NB4 (cell line): ENCODE results near the gene SCO1.

Experiments used
- MYC ChIP-seq: IDR thresholded peaks from 2 replicates; pipeline ENCODE4 v1.6.1; 2011; ENCODE audit warnings: low read depth, low read length
- POLR2A ChIP-seq: IDR thresholded peaks from 2 replicates; pipeline ENCODE4 v1.6.1; 2011; ENCODE audit warnings: mild to moderate bottlenecking; ENCODE audit not compliant: insufficient read length; ENCODE audit errors: extremely low read depth
- TF ChIP-seq, protein P1 (sequence below): IDR thresholded peaks from one replicate; pipeline ENCODE4 v1.5.1; 2012; ENCODE audit warnings: low read depth, low read length
- TF ChIP-seq, protein P2 (sequence below): IDR thresholded peaks from 2 replicates; pipeline ENCODE4 v1.6.1; 2011; ENCODE audit warnings: low read depth, low read length

DNA sequence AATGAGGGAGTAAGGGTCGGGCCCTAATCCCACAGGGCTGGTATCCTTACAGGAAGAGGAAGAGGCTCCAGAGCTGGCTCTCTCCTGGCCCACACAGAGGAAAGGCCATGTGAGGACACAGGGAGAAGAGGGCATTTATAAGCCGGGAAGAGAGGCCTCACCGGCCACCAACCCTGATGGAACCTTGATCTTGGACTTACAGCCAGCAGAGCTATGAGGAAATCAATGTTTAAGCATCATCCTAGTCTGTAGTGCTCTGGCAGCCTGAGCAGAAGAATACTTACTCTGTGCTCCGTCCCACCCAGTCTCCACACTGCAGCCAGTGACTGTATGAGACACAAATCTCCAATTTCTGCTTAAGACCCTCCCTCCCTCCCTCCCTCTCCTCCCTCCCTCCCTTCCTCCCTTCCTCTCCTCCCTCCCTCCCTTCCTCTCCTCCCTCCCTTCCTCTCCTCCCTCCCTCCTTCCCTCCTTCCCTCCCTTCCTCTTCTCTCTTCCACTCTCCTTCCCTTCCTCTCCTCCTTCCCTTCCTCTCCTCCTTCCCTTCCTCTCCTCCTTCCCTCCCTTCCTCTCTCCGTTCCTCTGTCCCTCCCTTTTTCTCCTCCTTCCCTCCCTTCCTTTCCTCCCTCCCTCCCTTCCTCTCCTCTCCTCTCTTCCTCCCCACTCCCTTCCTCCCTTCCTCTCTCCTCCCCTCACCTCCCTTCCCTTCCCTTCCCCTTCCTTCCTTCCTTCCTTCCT, 41.4 kb upstream of the SCO1 start:
- TF ChIP-seq, protein P1, sequence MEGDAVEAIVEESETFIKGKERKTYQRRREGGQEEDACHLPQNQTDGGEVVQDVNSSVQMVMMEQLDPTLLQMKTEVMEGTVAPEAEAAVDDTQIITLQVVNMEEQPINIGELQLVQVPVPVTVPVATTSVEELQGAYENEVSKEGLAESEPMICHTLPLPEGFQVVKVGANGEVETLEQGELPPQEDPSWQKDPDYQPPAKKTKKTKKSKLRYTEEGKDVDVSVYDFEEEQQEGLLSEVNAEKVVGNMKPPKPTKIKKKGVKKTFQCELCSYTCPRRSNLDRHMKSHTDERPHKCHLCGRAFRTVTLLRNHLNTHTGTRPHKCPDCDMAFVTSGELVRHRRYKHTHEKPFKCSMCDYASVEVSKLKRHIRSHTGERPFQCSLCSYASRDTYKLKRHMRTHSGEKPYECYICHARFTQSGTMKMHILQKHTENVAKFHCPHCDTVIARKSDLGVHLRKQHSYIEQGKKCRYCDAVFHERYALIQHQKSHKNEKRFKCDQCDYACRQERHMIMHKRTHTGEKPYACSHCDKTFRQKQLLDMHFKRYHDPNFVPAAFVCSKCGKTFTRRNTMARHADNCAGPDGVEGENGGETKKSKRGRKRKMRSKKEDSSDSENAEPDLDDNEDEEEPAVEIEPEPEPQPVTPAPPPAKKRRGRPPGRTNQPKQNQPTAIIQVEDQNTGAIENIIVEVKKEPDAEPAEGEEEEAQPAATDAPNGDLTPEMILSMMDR, result no peak
- TF ChIP-seq POLR2A, result no peak
- no peak for TF ChIP-seq MYC
- TF ChIP-seq, protein P2, sequence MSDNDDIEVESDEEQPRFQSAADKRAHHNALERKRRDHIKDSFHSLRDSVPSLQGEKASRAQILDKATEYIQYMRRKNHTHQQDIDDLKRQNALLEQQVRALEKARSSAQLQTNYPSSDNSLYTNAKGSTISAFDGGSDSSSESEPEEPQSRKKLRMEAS, result no peak
